ENCODE measurements around the gene DENR. TPM values are rescaled to one million over a fixed set of nuclear protein-coding genes. Genes with fewer than 3 reads are reported as not detected.
"Not testable (repeated sequence)": the region's sequence is repeated elsewhere in the genome, so short reads cannot be mapped to it uniquely, and the experiment has no call there.

The DENR gene
- 10 to 100 TPM; 33.3 to 35.6 TPM for total RNA-seq
- polyA plus RNA-seq (ENCODE audit: insufficient read depth, low read depth, low replicate concordance) = 24.9 TPM
- long read RNA-seq, donor 1, partial matches to known transcripts = 90 of 120 reads
- long read RNA-seq, donor 1, other reads (novel, unspliced or antisense) = 28 of 120 reads
- long read RNA-seq, donor 2, partial matches to known transcripts = 5 of 12 reads
- long read RNA-seq, donor 2, other reads (novel, unspliced or antisense) = 7 of 12 reads

GRCh38 chr12:122752464-122753318, at the start of gene DENR:
TSS of gene DENR (plus strand) at chr12:122752824. CDS start at chr12:122753702, 878 bp downstream.
- H3K27ac ChIP-seq = peak within 1 kb of the TSS; percentile 72 to 86
- intact Hi-C loops (cut with DNase I; ENCODE audit: low total_unique reads) = no loop called here
- 0 to 1% methylated on average over 43 to 44 of the region's 73 CpGs for WGBS, 2 donors
- no peaks in the 10 kb centered on the region for H3K27me3 ChIP-seq
- peak; percentile 6 for TF ChIP-seq POLR2A (IDR thresholded peaks at IDR 0.05)
- TF ChIP-seq CTCF (IDR thresholded peaks at IDR 0.05) = peak; percentile 65 to 89 (median 82)
- DNase-seq = peak; percentile 98
- no peaks in the 10 kb centered on the region for H3K9me3 ChIP-seq
- H3K36me3 ChIP-seq (ENCODE audit: low read depth, missing control alignments) = no peaks in the 10 kb centered on the region
- H3K4me3 ChIP-seq = peak within 1 kb of the TSS; percentile 83 to 95
- peaks cover 10% of the 10 kb centered on the region for H3K4me1 ChIP-seq

GRCh38 chr12:122702890-122703611, 49.6 kb upstream of the DENR start, which contains the start of gene HCAR2:
TSS of gene HCAR2 (minus strand) at chr12:122703357. CDS start at chr12:122703283, 74 bp downstream.
- H3K4me1 ChIP-seq; DNase-seq; H3K4me3 ChIP-seq; intact Hi-C loops (cut with DNase I; ENCODE audit: low total_unique reads); H3K27me3 ChIP-seq; H3K27ac ChIP-seq; H3K36me3 ChIP-seq (ENCODE audit: low read depth, missing control alignments); H3K9me3 ChIP-seq: not testable (repeated sequence)
- 86 to 92% methylated on average over 17 to 22 of the region's 22 CpGs for WGBS, 2 donors

GRCh38 chr12:122703841-122704240, 48.8 kb upstream of the DENR start:
- H3K27ac ChIP-seq; H3K9me3 ChIP-seq; H3K27me3 ChIP-seq; DNase-seq; intact Hi-C loops (cut with DNase I; ENCODE audit: low total_unique reads); H3K36me3 ChIP-seq (ENCODE audit: low read depth, missing control alignments); H3K4me1 ChIP-seq; H3K4me3 ChIP-seq: not testable (repeated sequence)
- 91 to 94% methylated on average over 3 of the region's 3 CpGs for WGBS, 2 donors

- WGBS, 2 donors = no CpG with 5 or more reads among the region's 3 CpGs
- H3K27ac ChIP-seq; H3K9me3 ChIP-seq; DNase-seq; H3K27me3 ChIP-seq; H3K4me1 ChIP-seq; intact Hi-C loops (cut with DNase I; ENCODE audit: low total_unique reads); H3K4me3 ChIP-seq; H3K36me3 ChIP-seq (ENCODE audit: low read depth, missing control alignments): not testable (repeated sequence)
Observed at GRCh38 chr12:122709287-122709686, 43.3 kb upstream of the DENR start.

- H3K4me3 ChIP-seq; H3K9me3 ChIP-seq; H3K4me1 ChIP-seq; H3K27me3 ChIP-seq; intact Hi-C loops (cut with DNase I; ENCODE audit: low total_unique reads); H3K36me3 ChIP-seq (ENCODE audit: low read depth, missing control alignments); H3K27ac ChIP-seq; DNase-seq: not testable (repeated sequence)
- 86 to 98% methylated on average over 2 of the region's 2 CpGs for WGBS, 2 donors
Observed at GRCh38 chr12:122710341-122710740, 42.3 kb upstream of the DENR start.

GRCh38 chr12:122711266-122711665, 41.4 kb upstream of the DENR start:
- H3K9me3 ChIP-seq; H3K27me3 ChIP-seq; intact Hi-C loops (cut with DNase I; ENCODE audit: low total_unique reads); H3K36me3 ChIP-seq (ENCODE audit: low read depth, missing control alignments); H3K27ac ChIP-seq; H3K4me3 ChIP-seq; H3K4me1 ChIP-seq; DNase-seq: not testable (repeated sequence)
- 57 to 86% methylated on average over 1 of the region's 1 CpG for WGBS, 2 donors

- not testable (repeated sequence) for DNase-seq
- WGBS, 2 donors = 73 to 79% methylated on average over 3 of the region's 10 CpGs
Observed at GRCh38 chr12:122713491-122714188, 39.0 kb upstream of the DENR start.

GRCh38 chr12:122715211-122715610, 37.4 kb upstream of the DENR start:
- H3K36me3 ChIP-seq (ENCODE audit: low read depth, missing control alignments); H3K4me1 ChIP-seq; DNase-seq; intact Hi-C loops (cut with DNase I; ENCODE audit: low total_unique reads); H3K4me3 ChIP-seq; H3K9me3 ChIP-seq; H3K27me3 ChIP-seq; H3K27ac ChIP-seq: not testable (repeated sequence)
- WGBS, 2 donors = 73 to 75% methylated on average over 6 of the region's 6 CpGs

More at GRCh38 chr12:122713491-122714188, 39.0 kb upstream of the DENR start:
- H3K9me3 ChIP-seq; H3K27me3 ChIP-seq; H3K36me3 ChIP-seq (ENCODE audit: low read depth, missing control alignments); H3K4me3 ChIP-seq; H3K4me1 ChIP-seq; intact Hi-C loops (cut with DNase I; ENCODE audit: low total_unique reads); H3K27ac ChIP-seq: not testable (repeated sequence)

GRCh38 chr12:122716658-122717057, 36.0 kb upstream of the DENR start, which contains the start of gene HCAR3:
TSS of gene HCAR3 (minus strand) at chr12:122716811. CDS start at chr12:122716737, 74 bp downstream.
- WGBS, 2 donors = 90 to 92% methylated on average over 9 to 10 of the region's 10 CpGs
- intact Hi-C loops (cut with DNase I; ENCODE audit: low total_unique reads); H3K27ac ChIP-seq; H3K9me3 ChIP-seq; H3K4me3 ChIP-seq; DNase-seq; H3K4me1 ChIP-seq; H3K36me3 ChIP-seq (ENCODE audit: low read depth, missing control alignments); H3K27me3 ChIP-seq: not testable (repeated sequence)
